HG03460 (cell line): Measurements from ENCODE around the gene OR2M4.
"Not testable (repeated sequence)": the region's sequence is repeated elsewhere in the genome, so short reads cannot be mapped to it uniquely, and the experiment has no call there.

ENCODE experiments used
- ATAC-seq: cut with Tn5 transposase; IDR thresholded peaks from one replicate; pipeline ENCODE4 v1.9.1; 2021; ENCODE audit not compliant: unreplicated experiment

Gene OR2M4

DNA sequence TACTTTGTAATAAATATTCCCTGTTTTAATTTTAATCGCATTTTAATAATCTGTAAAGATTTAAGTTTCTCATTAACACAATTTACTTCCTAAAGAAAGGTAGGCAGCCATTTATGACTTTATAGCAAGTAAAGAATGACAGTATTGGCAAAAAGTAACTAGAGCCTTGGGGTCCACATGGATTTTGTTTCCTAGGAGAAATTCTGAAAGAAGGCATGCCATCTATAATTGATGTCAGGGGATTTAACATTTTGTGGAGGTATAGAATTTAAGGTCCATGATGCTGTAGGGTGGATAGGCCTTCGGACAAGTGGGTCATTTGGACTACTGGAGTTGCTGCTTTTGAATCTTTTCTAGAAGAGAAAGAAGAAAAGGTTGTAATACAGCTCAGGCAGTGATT lies at the start of gene OR2M4:
OR2M4 (plus strand) TSS at position 301 of the 400 bp plus-strand sequence. CDS start 7,512 bp downstream, outside the sequence.
- ATAC-seq: no peak

DNA sequence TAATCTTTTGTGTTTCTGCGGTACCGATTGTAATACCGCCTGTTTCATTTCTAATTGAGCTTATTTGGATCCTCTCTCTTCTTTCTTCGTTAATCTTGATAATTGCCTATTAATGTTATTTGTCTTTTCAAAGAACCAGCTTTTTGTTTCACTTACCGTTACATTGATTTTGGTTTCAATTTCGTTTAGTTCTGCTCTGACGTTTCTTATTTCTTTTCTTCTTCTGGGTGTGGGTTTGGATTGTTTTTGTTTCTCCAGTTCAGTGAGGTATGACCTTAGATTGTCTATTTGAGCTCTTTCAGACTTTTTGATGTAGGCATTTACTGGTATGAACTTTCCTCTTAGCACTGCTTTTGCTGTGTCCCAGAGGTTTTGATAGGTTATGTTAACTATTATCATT lies 47.2 kb upstream of the OR2M4 start:
- no peak for ATAC-seq

DNA sequence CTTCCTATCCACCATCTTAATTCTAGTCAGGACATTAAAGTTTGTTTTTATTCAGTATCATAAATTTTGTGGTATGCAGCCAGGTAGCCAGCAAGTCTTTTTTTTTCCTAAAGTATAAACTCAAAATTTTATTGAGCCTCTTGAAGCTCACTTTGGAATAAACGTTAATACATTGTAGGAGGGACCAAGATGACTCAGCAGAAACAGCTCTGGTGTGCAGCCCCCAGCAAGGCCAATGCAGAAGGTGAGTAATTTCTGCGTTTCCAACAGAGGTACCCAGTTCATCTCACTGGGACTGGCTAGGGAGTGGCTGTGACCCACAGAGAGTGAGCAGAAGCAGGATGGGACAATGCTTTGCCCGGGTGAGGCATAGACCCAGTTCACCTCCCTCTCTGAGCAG lies 43.9 kb upstream of the OR2M4 start:
- ATAC-seq: no peak

DNA sequence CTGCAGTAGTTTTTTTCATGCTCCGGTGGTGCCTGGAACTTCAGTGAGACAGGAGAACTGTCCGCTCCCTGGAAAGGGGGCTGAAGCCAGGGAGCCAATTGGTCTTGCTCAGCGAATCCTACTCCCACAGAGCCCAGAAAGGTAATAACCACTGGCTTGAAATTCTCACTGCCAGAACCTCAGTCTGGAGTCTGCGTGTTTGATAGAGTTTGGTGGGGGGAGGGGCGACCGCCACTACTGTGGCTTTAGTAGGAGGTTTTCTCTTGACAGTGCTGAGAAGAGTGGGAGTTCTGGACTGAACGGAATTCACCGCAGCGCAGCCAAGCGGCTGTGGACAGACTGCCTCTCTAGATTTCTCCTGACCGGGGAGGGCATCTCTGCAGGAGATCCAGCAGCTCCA lies 42.2 kb upstream of the OR2M4 start:
- ATAC-seq: no peak

DNA sequence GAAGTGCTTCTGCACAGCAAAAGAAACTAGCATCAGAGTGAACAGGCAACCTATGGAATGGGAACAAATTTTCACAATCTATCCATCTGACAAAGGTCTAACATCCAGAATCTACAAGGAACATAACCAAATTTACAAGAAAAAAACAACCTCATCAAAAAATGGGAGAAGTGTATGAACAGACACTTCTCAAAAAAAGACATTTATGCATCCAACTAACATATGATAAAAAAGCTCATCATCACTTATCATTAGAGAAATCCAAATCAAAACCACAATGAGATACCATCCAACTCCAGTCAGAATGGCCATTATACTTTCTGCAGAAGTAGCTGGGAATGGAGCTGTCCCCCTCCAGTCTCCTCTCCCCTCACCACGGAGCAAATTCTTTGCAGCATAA lies 37.1 kb upstream of the OR2M4 start:
- no peak for ATAC-seq

GRCh38 chr1:248196965-248197364 lies 34.3 kb upstream of the OR2M4 start, which contains the start of gene OR2M3:
Gene OR2M3, plus strand, starts transcription at chr1:248197265. Its CDS starts 5,803 bp downstream, at chr1:248203068.
- no peak for ATAC-seq

DNA sequence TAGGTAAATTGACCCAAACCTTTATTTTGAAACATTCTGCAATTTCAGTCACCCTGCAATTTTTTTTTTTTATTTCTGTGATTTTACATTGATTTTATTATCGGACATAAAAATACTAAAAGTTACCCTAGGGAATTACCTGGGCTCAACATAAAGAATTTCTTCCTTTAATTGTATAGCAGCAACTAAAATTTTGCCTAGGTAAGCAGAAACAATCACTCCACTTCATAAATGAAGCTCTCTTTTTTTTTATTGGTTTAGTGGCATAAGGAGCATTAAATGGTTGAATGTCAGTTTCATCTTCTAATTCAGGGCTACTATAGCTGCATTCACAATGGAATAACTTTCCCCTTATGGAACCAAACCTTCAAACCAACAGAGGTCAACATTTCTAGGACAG lies 15.3 kb upstream of the OR2M4 start:
- ATAC-seq: no peak

DNA sequence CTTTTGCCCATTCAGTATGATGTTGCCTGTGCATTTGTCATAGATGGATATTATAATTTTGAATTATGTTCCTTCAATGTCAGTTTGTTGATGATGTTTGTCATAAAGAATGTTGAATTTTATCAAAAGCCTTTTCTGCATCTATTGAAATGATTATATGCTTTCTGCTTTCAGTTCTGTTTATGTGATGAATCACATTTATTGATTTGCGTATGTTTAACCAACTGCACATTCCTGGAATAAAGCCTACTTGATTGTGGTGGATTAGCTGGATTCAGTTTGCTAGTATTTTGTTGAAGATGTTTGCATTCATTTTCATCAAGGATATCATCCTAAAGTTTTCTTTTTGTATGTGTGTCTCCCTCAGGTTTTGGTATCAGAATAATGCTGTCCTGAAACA lies 5.7 kb upstream of the OR2M4 start:
- ATAC-seq: no peak

- no peak for ATAC-seq
Measured at GRCh38 chr1:248229360-248229908, 1.8 kb upstream of the OR2M4 start.

DNA sequence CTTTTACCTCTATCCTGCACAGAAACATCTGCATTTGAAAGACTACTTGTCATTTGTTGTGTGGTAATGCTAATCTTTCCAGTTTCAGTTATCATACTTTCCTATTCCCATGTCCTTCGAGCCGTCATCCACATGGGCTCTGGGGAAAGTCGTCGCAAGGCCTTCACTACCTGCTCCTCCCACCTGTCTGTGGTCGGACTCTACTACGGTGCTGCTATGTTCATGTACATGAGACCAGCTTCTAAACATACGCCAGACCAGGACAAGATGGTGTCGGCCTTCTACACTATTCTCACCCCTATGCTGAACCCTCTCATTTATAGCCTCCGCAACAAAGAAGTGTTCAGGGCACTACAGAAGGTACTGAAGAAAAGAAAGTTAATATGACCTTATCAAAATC lies 8.3 kb downstream of the OR2M4 start:
- ATAC-seq: no peak

- no peak for ATAC-seq
Measured at GRCh38 chr1:248243204-248243603, 12.0 kb downstream of the OR2M4 start.

- not testable (repeated sequence) for ATAC-seq
Measured at GRCh38 chr1:248259309-248259708, 28.1 kb downstream of the OR2M4 start.

- no peak for ATAC-seq
Measured at GRCh38 chr1:248268178-248268577, 37.0 kb downstream of the OR2M4 start.

DNA sequence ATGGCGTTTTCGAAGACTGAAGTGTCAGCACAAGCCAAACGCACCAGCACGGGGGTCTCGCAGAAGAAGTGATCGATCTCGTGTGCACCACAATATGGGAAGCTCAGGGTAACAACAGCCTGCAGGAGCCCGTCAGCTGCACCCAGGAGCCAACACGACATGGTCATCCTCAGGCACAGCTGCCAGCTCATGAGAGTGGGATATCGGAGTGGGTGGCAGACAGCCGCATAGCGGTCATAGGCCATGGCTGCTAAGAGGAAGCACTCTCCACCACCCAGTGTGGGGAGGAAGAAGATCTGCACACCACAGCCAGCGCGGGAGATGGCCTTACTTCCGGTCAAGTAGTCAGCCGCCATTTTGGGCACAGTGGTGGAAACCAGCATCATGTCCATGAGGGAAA lies 42.0 kb downstream of the OR2M4 start:
- ATAC-seq: not testable (repeated sequence)

- ATAC-seq: no peak
Measured at GRCh38 chr1:248277876-248278275, 46.7 kb downstream of the OR2M4 start, which contains the start of gene OR2T33. Gene OR2T33, minus strand, starts transcription at chr1:248277976. Its CDS starts 4,162 bp downstream, at chr1:248273814.

GRCh38 chr1:248288391-248288790 lies 57.2 kb downstream of the OR2M4 start:
- ATAC-seq: no peak
